ENCODE measurements around the gene ZRANB3.

The ZRANB3 gene

GRCh38 chr2:135327146-135327545, 203.9 kb downstream of the ZRANB3 start:
- no peaks in the 10 kb centered on the region for H3K4me1 ChIP-seq (ENCODE audit: control insufficient read depth, insufficient read depth, low read length)
- POLR2A ChIA-PET: no interaction called here
- CTCF ChIA-PET: interaction anchor here (0.6 kb wide), 1 partner anchor 275 kb away, joined by 5 read pairs; no protein-coding TSS in a partner anchor

DNA sequence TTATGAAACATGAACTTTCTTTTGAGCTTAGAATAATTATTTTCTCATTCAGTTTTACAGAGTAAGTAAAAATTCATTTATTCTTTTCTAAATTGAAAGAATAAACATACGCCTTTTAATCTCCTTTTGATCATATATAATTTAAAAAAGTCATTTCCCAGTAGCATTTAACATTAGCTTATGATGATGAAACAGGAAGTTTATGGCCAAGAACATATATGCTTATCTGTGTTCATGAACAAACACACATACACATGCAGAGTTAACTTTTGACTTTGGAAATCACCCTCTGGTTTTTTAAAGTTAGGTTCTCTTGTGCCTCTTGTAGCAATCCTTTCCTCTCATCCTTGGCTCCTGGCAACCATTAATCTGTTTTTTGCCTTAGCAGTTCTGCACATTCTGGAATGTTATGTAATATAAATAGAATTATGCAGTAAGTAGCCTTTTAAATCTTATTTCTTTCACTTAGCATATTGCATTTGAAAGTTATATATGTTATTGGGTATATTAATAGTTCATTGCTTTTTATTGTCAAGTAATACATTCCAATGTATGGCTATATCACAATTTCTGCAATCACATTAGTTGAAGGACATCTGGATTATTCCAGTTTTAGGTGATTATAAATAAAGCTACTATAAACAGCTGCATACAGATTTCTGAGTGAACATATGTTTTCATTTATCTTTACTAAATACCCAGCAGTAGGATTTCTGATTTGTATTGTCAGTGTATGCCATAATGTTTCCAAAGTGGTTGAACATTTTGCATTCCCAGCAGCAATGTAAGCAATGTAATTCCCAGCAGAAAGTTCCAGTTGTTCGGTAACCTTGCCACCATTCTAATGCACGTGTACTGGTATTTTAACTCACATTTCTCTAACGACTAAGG, 210.3 kb downstream of the ZRANB3 start:
- ChIA-PET CTCF (interaction anchor here (0.9 kb wide), 1 partner anchor 137 kb away, joined by 3 read pairs; no protein-coding TSS in a partner anchor), POLR2A (no interaction called here)
- no peaks in the 10 kb centered on the region for H3K9me3 ChIP-seq (ENCODE audit: control insufficient read depth, insufficient read depth, low read depth, low read length)
- TF ChIP-seq PRDM6 (tag by site-specific recombination; IDR thresholded peaks at IDR 0.05) (no peak), ZFP37 (tag by site-specific recombination; IDR thresholded peaks at IDR 0.05) (no peak), ZNF530 (tag by site-specific recombination; IDR thresholded peaks at IDR 0.05; ENCODE audit: low read depth) (no peak)
- H3K27ac ChIP-seq (ENCODE audit: extremely low read depth, low read depth, low read length): no peak overlapping the region
- H3K36me3 ChIP-seq (ENCODE audit: control insufficient read depth in 2 of 2, insufficient read depth in 1 of 2, low read length in 2 of 2): no peaks in the 10 kb centered on the region
- H3K4me1 ChIP-seq (ENCODE audit: control insufficient read depth, insufficient read depth, low read length): no peaks in the 10 kb centered on the region
- H3K4me3 ChIP-seq (ENCODE audit: low read depth, low read length): no peak overlapping the region

More at GRCh38 chr2:135327146-135327545, 203.9 kb downstream of the ZRANB3 start:
- TF ChIP-seq ZNF18 (tag by site-specific recombination; IDR thresholded peaks at IDR 0.05): no peak
- TF ChIP-seq ZXDB (tag by site-specific recombination; IDR thresholded peaks at IDR 0.05): no peak
- TF ChIP-seq KLF8 (tag by site-specific recombination; IDR thresholded peaks at IDR 0.05): no peak
- TF ChIP-seq CTCF (tag by site-specific recombination; IDR thresholded peaks at IDR 0.05): no peak
- TF ChIP-seq ZNF791 (tag by site-specific recombination; IDR thresholded peaks at IDR 0.05): no peak
- no peak for TF ChIP-seq ZNF529 (tag by site-specific recombination; IDR thresholded peaks at IDR 0.05; ENCODE audit: insufficient replicate concordance)
- TF ChIP-seq ZNF48 (tag by site-specific recombination; IDR thresholded peaks at IDR 0.05): no peak
- TF ChIP-seq ZNF585B (tag by site-specific recombination; IDR thresholded peaks at IDR 0.05): no peak
- no peak for TF ChIP-seq ZBTB17 (tag by site-specific recombination; IDR thresholded peaks at IDR 0.05)
- TF ChIP-seq BCL11B (tag by site-specific recombination; IDR thresholded peaks at IDR 0.05; ENCODE audit: low read depth): no peak
- TF ChIP-seq ZNF274 (IDR thresholded peaks at IDR 0.05; ENCODE audit: low read length): no peak
- no peak for TF ChIP-seq ZNF274 (tag by site-specific recombination; IDR thresholded peaks at IDR 0.05; ENCODE audit: borderline replicate concordance)
- H3K27ac ChIP-seq (ENCODE audit: extremely low read depth, low read depth, low read length): no peak overlapping the region
- H3K9me3 ChIP-seq (ENCODE audit: control insufficient read depth, insufficient read depth, low read depth, low read length): no peaks in the 10 kb centered on the region
- no peak overlapping the region for H3K4me3 ChIP-seq (ENCODE audit: low read depth, low read length)
- no peaks in the 10 kb centered on the region for H3K36me3 ChIP-seq (ENCODE audit: control insufficient read depth in 2 of 2, insufficient read depth in 1 of 2, low read length in 2 of 2)

DNA sequence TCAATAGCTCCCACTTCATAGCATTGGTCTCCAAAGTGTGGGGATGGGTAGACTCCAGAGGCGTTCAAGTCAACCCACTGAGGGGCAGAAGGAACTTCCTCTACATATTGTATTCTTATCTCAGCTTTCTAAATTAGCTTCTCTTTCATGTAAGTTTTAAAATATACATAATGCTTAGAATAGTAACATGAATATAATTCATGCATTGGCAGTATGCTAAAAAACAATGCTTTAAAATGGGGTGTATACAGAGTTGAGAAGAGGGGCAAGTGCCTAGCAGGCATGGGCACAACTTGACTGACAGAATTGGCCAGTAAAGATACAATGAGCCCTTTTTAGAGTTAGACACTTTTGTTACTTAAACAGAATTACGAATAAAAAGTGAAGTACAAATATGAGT, 212.2 kb downstream of the ZRANB3 start:
- Histone ChIP-seq H3K27ac (ENCODE audit: extremely low read depth, low read depth, low read length) (no peak overlapping the region), H3K4me3 (ENCODE audit: low read depth, low read length) (no peak overlapping the region), H3K4me1 (ENCODE audit: control insufficient read depth, insufficient read depth, low read length) (no peaks in the 10 kb centered on the region), H3K9me3 (ENCODE audit: control insufficient read depth, insufficient read depth, low read depth, low read length) (no peaks in the 10 kb centered on the region), H3K36me3 (ENCODE audit: control insufficient read depth in 2 of 2, insufficient read depth in 1 of 2, low read length in 2 of 2) (no peaks in the 10 kb centered on the region)
- ChIA-PET CTCF (no interaction called here), POLR2A (no interaction called here)
- no peak for TF ChIP-seq ZNF37A (tag by site-specific recombination; IDR thresholded peaks at IDR 0.05)
- TF ChIP-seq OVOL3 (tag by site-specific recombination; IDR thresholded peaks at IDR 0.05): no peak
- TF ChIP-seq ZNF350 (tag by site-specific recombination; IDR thresholded peaks at IDR 0.05): no peak
- TF ChIP-seq, protein P1, sequence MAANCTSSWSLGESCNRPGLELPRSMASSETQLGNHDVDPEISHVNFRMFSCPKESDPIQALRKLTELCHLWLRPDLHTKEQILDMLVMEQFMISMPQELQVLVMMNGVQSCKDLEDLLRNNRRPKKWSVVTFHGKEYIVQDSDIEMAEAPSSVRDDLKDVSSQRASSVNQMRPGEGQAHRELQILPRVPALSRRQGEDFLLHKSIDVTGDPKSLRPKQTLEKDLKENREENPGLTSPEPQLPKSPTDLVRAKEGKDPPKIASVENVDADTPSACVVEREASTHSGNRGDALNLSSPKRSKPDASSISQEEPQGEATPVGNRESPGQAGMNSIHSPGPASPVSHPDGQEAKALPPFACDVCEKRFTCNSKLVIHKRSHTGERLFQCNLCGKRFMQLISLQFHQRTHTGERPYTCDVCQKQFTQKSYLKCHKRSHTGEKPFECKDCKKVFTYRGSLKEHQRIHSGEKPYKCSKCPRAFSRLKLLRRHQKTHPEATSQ (tag by site-specific recombination; IDR thresholded peaks at IDR 0.05): no peak
- no peak for TF ChIP-seq ZNF677 (tag by site-specific recombination; IDR thresholded peaks at IDR 0.05)
- no peak for TF ChIP-seq ZNF514 (tag by site-specific recombination; IDR thresholded peaks at IDR 0.05)
- TF ChIP-seq KLF16 (tag by site-specific recombination; IDR thresholded peaks at IDR 0.05): no peak
- TF ChIP-seq ZNF169 (tag by site-specific recombination; IDR thresholded peaks at IDR 0.05): no peak
- no peak for TF ChIP-seq ZNF426 (tag by site-specific recombination; IDR thresholded peaks at IDR 0.05)
